ENCODE measurements around the gene RRP15.

RRP15 gene

DNA sequence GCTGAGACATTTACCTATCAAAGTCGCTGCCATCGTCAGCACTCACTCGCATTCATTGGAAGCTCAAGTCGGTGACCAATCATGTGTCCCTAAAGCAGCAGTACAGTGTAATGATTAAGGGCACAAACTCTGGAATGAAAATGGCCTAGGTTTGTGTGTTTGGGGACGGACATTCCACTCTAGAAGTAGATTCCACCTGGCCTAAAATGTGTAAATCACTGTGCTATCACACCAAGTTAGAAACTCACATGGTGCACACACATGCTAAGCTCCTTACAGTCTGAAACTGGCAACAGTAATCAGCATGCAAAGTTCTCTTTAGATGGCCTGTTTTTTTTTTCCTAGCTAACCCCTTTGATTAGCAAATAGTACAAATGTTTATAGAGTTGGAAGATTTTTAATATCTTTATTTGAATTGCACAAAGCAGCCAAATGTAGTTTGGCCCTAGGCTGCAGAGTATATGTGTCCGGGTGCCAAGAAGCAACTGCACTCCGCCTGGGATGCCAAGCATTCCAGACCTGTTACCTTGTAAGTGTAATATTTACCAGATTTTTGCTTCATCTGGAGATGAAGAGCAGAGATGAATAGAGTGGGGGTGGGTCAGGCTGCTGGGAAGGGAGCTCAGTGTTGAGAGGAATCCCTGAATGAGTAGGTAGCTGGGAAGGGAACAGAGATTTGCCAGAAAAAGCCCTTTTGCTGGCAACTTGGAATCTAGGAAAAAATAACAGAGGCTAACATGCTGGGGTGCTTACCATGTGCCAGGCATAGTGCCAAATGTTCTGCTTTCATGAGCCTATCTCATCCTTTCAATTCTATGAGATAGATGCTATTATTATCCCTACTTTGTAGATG lies 95.3 kb downstream of the RRP15 start:
- no peaks in the 10 kb centered on the region for H3K36me3 ChIP-seq (ENCODE audit: insufficient read depth, low read length)
- no peak for TF ChIP-seq EZH2phosphoT487 (IDR thresholded peaks at IDR 0.05; ENCODE audit: borderline replicate concordance)
- TF ChIP-seq, protein P1, sequence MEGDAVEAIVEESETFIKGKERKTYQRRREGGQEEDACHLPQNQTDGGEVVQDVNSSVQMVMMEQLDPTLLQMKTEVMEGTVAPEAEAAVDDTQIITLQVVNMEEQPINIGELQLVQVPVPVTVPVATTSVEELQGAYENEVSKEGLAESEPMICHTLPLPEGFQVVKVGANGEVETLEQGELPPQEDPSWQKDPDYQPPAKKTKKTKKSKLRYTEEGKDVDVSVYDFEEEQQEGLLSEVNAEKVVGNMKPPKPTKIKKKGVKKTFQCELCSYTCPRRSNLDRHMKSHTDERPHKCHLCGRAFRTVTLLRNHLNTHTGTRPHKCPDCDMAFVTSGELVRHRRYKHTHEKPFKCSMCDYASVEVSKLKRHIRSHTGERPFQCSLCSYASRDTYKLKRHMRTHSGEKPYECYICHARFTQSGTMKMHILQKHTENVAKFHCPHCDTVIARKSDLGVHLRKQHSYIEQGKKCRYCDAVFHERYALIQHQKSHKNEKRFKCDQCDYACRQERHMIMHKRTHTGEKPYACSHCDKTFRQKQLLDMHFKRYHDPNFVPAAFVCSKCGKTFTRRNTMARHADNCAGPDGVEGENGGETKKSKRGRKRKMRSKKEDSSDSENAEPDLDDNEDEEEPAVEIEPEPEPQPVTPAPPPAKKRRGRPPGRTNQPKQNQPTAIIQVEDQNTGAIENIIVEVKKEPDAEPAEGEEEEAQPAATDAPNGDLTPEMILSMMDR (conservative IDR thresholded peaks at IDR 0.05; ENCODE audit: low read length), result no peak
- H3K9me2 ChIP-seq (replicated peaks; ENCODE audit: low read depth, low read length), result no peaks in the 10 kb centered on the region
- H3K4me3 ChIP-seq (ENCODE audit: low read length, poor library complexity, severe bottlenecking), result no peak overlapping the region
- H3K27me3 ChIP-seq (ENCODE audit: insufficient read depth, low read length, poor library complexity, severe bottlenecking), result peaks cover 72% of the 10 kb centered on the region
- H2AFZ ChIP-seq (ENCODE audit: low read length), result no peak overlapping the region
- no peak overlapping the region for H3K4me2 ChIP-seq (ENCODE audit: low read depth, low read length, poor library complexity, severe bottlenecking)
- no peaks in the 10 kb centered on the region for H3K9me3 ChIP-seq (ENCODE audit: insufficient read depth, low read depth, low read length)
- no peaks in the 10 kb centered on the region for H4K20me1 ChIP-seq (ENCODE audit: insufficient read depth, low read length, poor library complexity, severe bottlenecking)
- H3F3A ChIP-seq (ENCODE audit: low read depth), result no peaks in the 10 kb centered on the region
- H3K4me1 ChIP-seq (ENCODE audit: insufficient read depth, low read length, poor library complexity, severe bottlenecking), result peaks cover 9% of the 10 kb centered on the region
- H3K9ac ChIP-seq (ENCODE audit: low read depth, low read length, poor library complexity, severe bottlenecking), result no peak overlapping the region
- no peaks in the 10 kb centered on the region for H3K79me2 ChIP-seq (ENCODE audit: insufficient read depth, low read length)

DNA sequence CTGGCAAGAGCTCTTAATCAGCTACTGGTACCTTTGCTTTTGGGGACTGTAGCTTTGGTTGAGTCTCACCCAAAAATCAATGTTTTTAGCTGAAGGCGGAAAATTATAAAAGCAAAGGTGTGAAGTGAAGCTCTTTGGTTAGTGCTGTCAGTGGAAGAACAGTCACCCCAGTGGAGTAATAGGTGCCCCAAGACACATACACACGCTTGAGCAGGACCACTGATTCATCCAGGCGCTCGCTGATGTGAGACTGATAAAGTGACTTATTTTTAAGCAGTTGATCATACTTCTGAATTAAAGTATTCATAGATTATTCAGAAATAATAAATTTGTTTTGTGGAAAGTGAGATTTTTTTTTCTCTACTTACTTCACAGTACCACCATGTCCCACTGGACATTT lies 97.2 kb downstream of the RRP15 start:
- no peak for TF ChIP-seq EZH2phosphoT487 (IDR thresholded peaks at IDR 0.05; ENCODE audit: borderline replicate concordance)
- TF ChIP-seq, protein P1 (conservative IDR thresholded peaks at IDR 0.05; ENCODE audit: low read length), result no peak

DNA sequence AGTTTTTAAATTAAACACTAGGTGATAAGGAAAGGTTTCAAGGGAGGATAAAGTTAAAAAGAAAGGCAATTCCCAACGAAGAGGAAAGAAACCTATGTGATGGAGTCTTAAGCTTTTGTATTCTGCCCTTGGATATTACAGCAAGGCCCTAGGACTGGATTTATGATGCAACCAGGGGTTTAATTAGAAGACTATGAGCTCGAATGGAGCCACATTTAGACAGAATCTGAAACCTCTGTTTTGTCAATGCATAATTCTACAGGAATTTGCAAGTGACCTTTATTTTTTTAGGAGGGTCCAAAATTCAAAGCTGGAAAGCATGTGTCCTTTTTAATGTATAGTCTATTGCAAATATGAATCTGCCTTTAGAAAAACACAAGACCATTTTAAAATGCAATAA lies 98.0 kb downstream of the RRP15 start:
- Histone ChIP-seq H3K27me3 (ENCODE audit: insufficient read depth, low read length, poor library complexity, severe bottlenecking) (peaks cover 67% of the 10 kb centered on the region), H4K20me1 (ENCODE audit: insufficient read depth, low read length, poor library complexity, severe bottlenecking) (no peaks in the 10 kb centered on the region), H3K9me2 (replicated peaks; ENCODE audit: low read depth, low read length) (no peaks in the 10 kb centered on the region), H2AFZ (ENCODE audit: low read length) (no peak overlapping the region), H3K9ac (ENCODE audit: low read depth, low read length, poor library complexity, severe bottlenecking) (no peak overlapping the region), H3K4me3 (ENCODE audit: low read length, poor library complexity, severe bottlenecking) (no peak overlapping the region), H3K9me3 (ENCODE audit: insufficient read depth, low read depth, low read length) (no peaks in the 10 kb centered on the region), H3K36me3 (ENCODE audit: insufficient read depth, low read length) (no peaks in the 10 kb centered on the region), H3K79me2 (ENCODE audit: insufficient read depth, low read length) (no peaks in the 10 kb centered on the region), H3F3A (ENCODE audit: low read depth) (no peaks in the 10 kb centered on the region), H3K4me2 (ENCODE audit: low read depth, low read length, poor library complexity, severe bottlenecking) (no peak overlapping the region), H3K4me1 (ENCODE audit: insufficient read depth, low read length, poor library complexity, severe bottlenecking) (no peaks in the 10 kb centered on the region)
- TF ChIP-seq, protein P1 (conservative IDR thresholded peaks at IDR 0.05; ENCODE audit: low read length), result no peak
- no peak for TF ChIP-seq EZH2phosphoT487 (IDR thresholded peaks at IDR 0.05; ENCODE audit: borderline replicate concordance)

More for the DNA sequence above, 97.2 kb downstream of the RRP15 start:
- Histone ChIP-seq H3K27me3 (ENCODE audit: insufficient read depth, low read length, poor library complexity, severe bottlenecking) (peaks cover 67% of the 10 kb centered on the region), H4K20me1 (ENCODE audit: insufficient read depth, low read length, poor library complexity, severe bottlenecking) (no peaks in the 10 kb centered on the region), H3F3A (ENCODE audit: low read depth) (no peaks in the 10 kb centered on the region), H3K79me2 (ENCODE audit: insufficient read depth, low read length) (no peaks in the 10 kb centered on the region), H3K9ac (ENCODE audit: low read depth, low read length, poor library complexity, severe bottlenecking) (no peak overlapping the region), H3K4me1 (ENCODE audit: insufficient read depth, low read length, poor library complexity, severe bottlenecking) (peaks cover 4% of the 10 kb centered on the region), H3K36me3 (ENCODE audit: insufficient read depth, low read length) (no peaks in the 10 kb centered on the region), H3K4me3 (ENCODE audit: low read length, poor library complexity, severe bottlenecking) (no peak overlapping the region), H3K4me2 (ENCODE audit: low read depth, low read length, poor library complexity, severe bottlenecking) (no peak overlapping the region), H3K9me3 (ENCODE audit: insufficient read depth, low read depth, low read length) (no peaks in the 10 kb centered on the region), H3K9me2 (replicated peaks; ENCODE audit: low read depth, low read length) (no peaks in the 10 kb centered on the region), H2AFZ (ENCODE audit: low read length) (no peak overlapping the region)
